OCI-LY1 (cell line): ENCODE measurements around the gene SLC27A2.

Source experiments
- H2AFZ ChIP-seq: fragments of 200-600 bp; sonication (generic), shearing (Covaris generic); 2 replicates; pipeline ENCODE4 v1.6.0; 2014; ENCODE audit warnings: antibody characterized with exemption, mild to moderate bottlenecking, low read length
- H3F3A ChIP-seq: fragments of 200-600 bp; sonication (generic), shearing (Covaris generic); 2 replicates; pipeline ENCODE4 v1.6.0; 2014; ENCODE audit warnings: mild to moderate bottlenecking, antibody characterized with exemption, low read length, moderate library complexity; ENCODE audit not compliant: insufficient read depth
- H3K27ac ChIP-seq: fragments of 200-600 bp; sonication (generic); 2 replicates; pipeline ENCODE4 v1.5.1; 2014; ENCODE audit warnings: low read length, mixed run types, mild to moderate bottlenecking, low read depth; ENCODE audit not compliant: poor library complexity, severe bottlenecking
- H3K27me3 ChIP-seq: fragments of 200-600 bp; sonication (generic); 2 replicates; pipeline ENCODE4 v1.6.0; 2014; ENCODE audit warnings: antibody characterized with exemption, mild to moderate bottlenecking, low read length, moderate library complexity; ENCODE audit not compliant: insufficient read depth
- H3K36me3 ChIP-seq: fragments of 200-600 bp; sonication (generic); 2 replicates; pipeline ENCODE4 v1.6.1; 2014; ENCODE audit warnings: mild to moderate bottlenecking, antibody characterized with exemption, low read length, moderate library complexity, mixed read lengths; ENCODE audit not compliant: insufficient read depth
- H3K4me1 ChIP-seq: fragments of 200-600 bp; sonication (generic); 2 replicates; pipeline ENCODE4 v1.5.1; 2014; ENCODE audit warnings: mild to moderate bottlenecking, low read length, moderate library complexity; ENCODE audit not compliant: insufficient read depth, severe bottlenecking
- H3K4me2 ChIP-seq: fragments of 200-600 bp; sonication (generic), shearing (Covaris generic); 2 replicates; pipeline ENCODE4 v1.6.1; 2014; ENCODE audit warnings: low read length
- H3K4me3 ChIP-seq: fragments of 200-600 bp; sonication (generic); 2 replicates; pipeline ENCODE4 v1.5.1; 2014; ENCODE audit warnings: low read length, low read depth, mild to moderate bottlenecking, mixed read lengths; ENCODE audit not compliant: poor library complexity, severe bottlenecking
- H3K79me2 ChIP-seq: fragments of 200-600 bp; shearing (Covaris generic); 2 replicates; pipeline ENCODE4 v1.6.1; 2016; ENCODE audit warnings: mixed run types, low read length, mixed read lengths; ENCODE audit not compliant: insufficient read depth
- H3K9ac ChIP-seq: fragments of 200-600 bp; sonication (generic), shearing (Covaris generic); 2 replicates; pipeline ENCODE4 v1.6.1; 2014; ENCODE audit warnings: mild to moderate bottlenecking, low read length, mixed read lengths
- H3K9me2 ChIP-seq: fragments of 200-600 bp; sonication (generic), shearing (Covaris generic); 2 replicates; pipeline ENCODE4 v1.6.1; 2014; ENCODE audit warnings: low read depth, mild to moderate bottlenecking, low read length, mixed read lengths
- H3K9me3 ChIP-seq: fragments of 200-600 bp; shearing (Covaris generic); 2 replicates; pipeline ENCODE4 v1.6.1; 2014; ENCODE audit warnings: low read length, mixed read lengths
- H4K20me1 ChIP-seq: fragments of 200-600 bp; sonication (generic), shearing (Covaris generic); 2 replicates; pipeline ENCODE4 v1.6.0; 2016; ENCODE audit warnings: mild to moderate bottlenecking, low read length; ENCODE audit not compliant: insufficient read depth
- CTCF ChIP-seq: fragments of 200-600 bp; sonication (generic), shearing (Covaris generic); IDR thresholded peaks from 2 replicates; pipeline ENCODE4 v1.5.1; 2017; ENCODE audit warnings: mild to moderate bottlenecking, antibody characterized with exemption, low read length, moderate library complexity, mixed read lengths
- EZH2 ChIP-seq: fragments of 200-600 bp; sonication (generic), shearing (Covaris generic); IDR thresholded peaks from 2 replicates; pipeline ENCODE4 v1.8.0; 2017; ENCODE audit warnings: borderline replicate concordance, mixed run types, mild to moderate bottlenecking, antibody characterized with exemption, low read length, moderate library complexity, mixed read lengths

SLC27A2 gene

GRCh38 chr15:50146632-50147031 is 35.4 kb upstream of the SLC27A2 start:
- Histone ChIP-seq H3F3A (no peaks in the 10 kb centered on the region), H4K20me1 (no peaks in the 10 kb centered on the region), H3K9me2 (no peaks in the 10 kb centered on the region), H2AFZ (no peak overlapping the region), H3K9me3 (no peaks in the 10 kb centered on the region), H3K4me3 (no peak overlapping the region), H3K9ac (no peak overlapping the region), H3K4me2 (no peak overlapping the region), H3K27ac (no peak overlapping the region), H3K36me3 (no peaks in the 10 kb centered on the region), H3K27me3 (no peaks in the 10 kb centered on the region), H3K79me2 (no peaks in the 10 kb centered on the region), H3K4me1 (no peaks in the 10 kb centered on the region)
- TF ChIP-seq EZH2: no peak
- no peak for TF ChIP-seq CTCF

- H3K79me2 ChIP-seq: no peaks in the 10 kb centered on the region
- H2AFZ ChIP-seq: no peak overlapping the region
- H3K36me3 ChIP-seq: no peaks in the 10 kb centered on the region
- H3K9me3 ChIP-seq: no peaks in the 10 kb centered on the region
- no peak overlapping the region for H3K4me2 ChIP-seq
- no peak overlapping the region for H3K27ac ChIP-seq
- no peaks in the 10 kb centered on the region for H3K27me3 ChIP-seq
- no peaks in the 10 kb centered on the region for H3K4me1 ChIP-seq
- no peak overlapping the region for H3K9ac ChIP-seq
- no peaks in the 10 kb centered on the region for H3K9me2 ChIP-seq
- no peaks in the 10 kb centered on the region for H4K20me1 ChIP-seq
- no peak overlapping the region for H3K4me3 ChIP-seq
- TF ChIP-seq CTCF (no peak), EZH2 (no peak)
- no peaks in the 10 kb centered on the region for H3F3A ChIP-seq
Observed at GRCh38 chr15:50148362-50148963, 33.5 kb upstream of the SLC27A2 start.

- H3K4me3 ChIP-seq: no peak overlapping the region
- H3K9me2 ChIP-seq: no peaks in the 10 kb centered on the region
- H3F3A ChIP-seq: no peaks in the 10 kb centered on the region
- H3K4me2 ChIP-seq: no peak overlapping the region
- no peaks in the 10 kb centered on the region for H3K4me1 ChIP-seq
- no peaks in the 10 kb centered on the region for H3K79me2 ChIP-seq
- H2AFZ ChIP-seq: no peak overlapping the region
- no peak overlapping the region for H3K27ac ChIP-seq
- no peak overlapping the region for H3K9ac ChIP-seq
- no peaks in the 10 kb centered on the region for H3K9me3 ChIP-seq
- H3K36me3 ChIP-seq: no peaks in the 10 kb centered on the region
- H3K27me3 ChIP-seq: no peaks in the 10 kb centered on the region
- TF ChIP-seq EZH2 (no peak), CTCF (no peak)
- H4K20me1 ChIP-seq: no peaks in the 10 kb centered on the region
Observed at GRCh38 chr15:50149090-50149489, 32.9 kb upstream of the SLC27A2 start.
